Urinary bladder (tissue), 4 donors: ENCODE measurements around the gene ELOVL6. TPM values are rescaled to one million over a fixed set of nuclear protein-coding genes. Genes with fewer than 3 reads are reported as not detected.
"Not testable (repeated sequence)": the region's sequence is repeated elsewhere in the genome, so short reads cannot be mapped to it uniquely, and the experiment has no call there.

Experiments
- DNase-seq: peaks from one replicate; pipeline ENCODE4 v3.0.0-alpha.2; 2015; ENCODE audit errors: extremely low spot score
- H3K27ac ChIP-seq: one replicate; pipeline ENCODE4 v1.5.1; 2013; ENCODE audit warnings: low read depth, mild to moderate bottlenecking, moderate library complexity
- H3K36me3 ChIP-seq: one replicate; pipeline ENCODE4 v1.6.1; 2013; ENCODE audit warnings: mild to moderate bottlenecking, moderate library complexity; ENCODE audit not compliant: insufficient read depth
- H3K4me1 ChIP-seq: one replicate; pipeline ENCODE4 v1.6.1; 2013; ENCODE audit warnings: mild to moderate bottlenecking, moderate library complexity; ENCODE audit not compliant: insufficient read depth
- H3K4me3 ChIP-seq: one replicate; pipeline ENCODE4 v1.5.1; 2013; ENCODE audit warnings: low read depth, low read length
- WGBS: extraction: QIAGEN DNeasy Blood & Tissue Kit; methylation state at CpG from one replicate; pipeline ENCODE4 v1.1.7; 2013; 5-methylcytosine and 5-hydroxymethylcytosine counted together
- polyA plus RNA-seq: library from polyadenylated mRNA; stranded (reverse); fragments of 200-250 nt; gene quantifications from one replicate; pipeline ENCODE4 v1.2.3, GENCODE V29; 2013
- total RNA-seq: library from RNA; depleted of rRNA; stranded (reverse); fragments of >200 nt; gene quantifications from one replicate; pipeline ENCODE4 v1.2.3, GENCODE V29; 2014
- donor health status: healthy with polysubstance abuse.
- donor health status: healthy.

Gene ELOVL6
- total and polyA plus RNA-seq, 2 donors, result 5.3 to 16.8 TPM

GRCh38 chr4:110084154-110084553 is 114.3 kb downstream of the ELOVL6 start:
- H3K36me3 ChIP-seq, result no peaks in the 10 kb centered on the region
- no peaks in the 10 kb centered on the region for H3K4me1 ChIP-seq
- H3K27ac ChIP-seq, result no peak overlapping the region
- WGBS, result 74% methylated on average over 3 of the region's 3 CpGs
- no peak overlapping the region for H3K4me3 ChIP-seq
- DNase-seq, result no peak

- not testable (repeated sequence) for H3K4me3 ChIP-seq
These were observed 120.3 kb downstream of the ELOVL6 start for GRCh38 chr4:110078148-110078547.

GRCh38 chr4:110076828-110077227 is 121.6 kb downstream of the ELOVL6 start:
- WGBS, result 91% methylated on average over 11 of the region's 11 CpGs
- not testable (repeated sequence) for DNase-seq, H3K36me3 ChIP-seq, H3K27ac ChIP-seq, H3K4me1 ChIP-seq, H3K4me3 ChIP-seq

More at GRCh38 chr4:110078148-110078547, 120.3 kb downstream of the ELOVL6 start:
- H3K27ac ChIP-seq, DNase-seq, H3K4me1 ChIP-seq, H3K36me3 ChIP-seq: not testable (repeated sequence)
- 95% methylated on average over 2 of the region's 2 CpGs for WGBS

- H3K4me3 ChIP-seq, result no peak overlapping the region
- 79% methylated on average over 1 of the region's 1 CpG for WGBS
- DNase-seq, result no peak
- H3K27ac ChIP-seq, result no peak overlapping the region
- no peaks in the 10 kb centered on the region for H3K4me1 ChIP-seq
- no peaks in the 10 kb centered on the region for H3K36me3 ChIP-seq
These were observed 122.5 kb downstream of the ELOVL6 start for GRCh38 chr4:110075891-110076290.

GRCh38 chr4:110075083-110075738 is 123.2 kb downstream of the ELOVL6 start:
- Histone ChIP-seq H3K4me1 (no peaks in the 10 kb centered on the region), H3K36me3 (no peaks in the 10 kb centered on the region), H3K4me3 (no peak overlapping the region), H3K27ac (no peak overlapping the region)
- DNase-seq, result no peak

GRCh38 chr4:110074570-110074969 is 123.8 kb downstream of the ELOVL6 start:
- WGBS, result 71% methylated on average over 4 of the region's 4 CpGs
- H3K36me3 ChIP-seq, result no peaks in the 10 kb centered on the region
- no peak overlapping the region for H3K27ac ChIP-seq

GRCh38 chr4:110073053-110073845 is 125.2 kb downstream of the ELOVL6 start:
- 51% methylated on average over 10 of the region's 10 CpGs for WGBS
- Histone ChIP-seq H3K4me3 (no peak overlapping the region), H3K4me1 (no peaks in the 10 kb centered on the region), H3K36me3 (no peaks in the 10 kb centered on the region), H3K27ac (no peak overlapping the region)
- DNase-seq, result no peak

More at GRCh38 chr4:110074570-110074969, 123.8 kb downstream of the ELOVL6 start:
- DNase-seq, result no peak
- H3K4me3 ChIP-seq, result no peak overlapping the region
- no peaks in the 10 kb centered on the region for H3K4me1 ChIP-seq

- no peak overlapping the region for H3K4me3 ChIP-seq
- DNase-seq, result no peak
- no peaks in the 10 kb centered on the region for H3K4me1 ChIP-seq
- H3K36me3 ChIP-seq, result no peaks in the 10 kb centered on the region
- H3K27ac ChIP-seq, result no peak overlapping the region
- WGBS, result 70% methylated on average over 6 of the region's 6 CpGs
These were observed 126.9 kb downstream of the ELOVL6 start for GRCh38 chr4:110071466-110071865.

- Histone ChIP-seq H3K27ac (no peak overlapping the region), H3K4me1 (no peaks in the 10 kb centered on the region), H3K36me3 (no peaks in the 10 kb centered on the region), H3K4me3 (no peak overlapping the region)
- 47% methylated on average over 8 of the region's 8 CpGs for WGBS
- DNase-seq, result no peak
These were observed 130.2 kb downstream of the ELOVL6 start for GRCh38 chr4:110068248-110068647.

- H3K36me3 ChIP-seq, result no peaks in the 10 kb centered on the region
These were observed 133.5 kb downstream of the ELOVL6 start for GRCh38 chr4:110064934-110065333.

GRCh38 chr4:110064295-110064694 is 134.1 kb downstream of the ELOVL6 start:
- no peak for DNase-seq
- Histone ChIP-seq H3K4me3 (no peak overlapping the region), H3K27ac (no peak overlapping the region), H3K36me3 (no peaks in the 10 kb centered on the region), H3K4me1 (no peaks in the 10 kb centered on the region)
- 93% methylated on average over 1 of the region's 1 CpG for WGBS

More at GRCh38 chr4:110064934-110065333, 133.5 kb downstream of the ELOVL6 start:
- 68% methylated on average over 2 of the region's 2 CpGs for WGBS
- H3K4me1 ChIP-seq, result no peaks in the 10 kb centered on the region
- H3K27ac ChIP-seq, result no peak overlapping the region
- no peak overlapping the region for H3K4me3 ChIP-seq
- DNase-seq, result no peak

- H3K4me1 ChIP-seq, result no peaks in the 10 kb centered on the region
- no peaks in the 10 kb centered on the region for H3K36me3 ChIP-seq
- H3K27ac ChIP-seq, result no peak overlapping the region
- H3K4me3 ChIP-seq, result no peak overlapping the region
- WGBS, result 85% methylated on average over 5 of the region's 5 CpGs
- no peak for DNase-seq
These were observed 136.2 kb downstream of the ELOVL6 start for GRCh38 chr4:110062166-110062565.

GRCh38 chr4:110061076-110061475 is 137.3 kb downstream of the ELOVL6 start:
- H3K4me3 ChIP-seq, result no peak overlapping the region
- WGBS, result 75% methylated on average over 2 of the region's 2 CpGs
- no peaks in the 10 kb centered on the region for H3K4me1 ChIP-seq
- H3K36me3 ChIP-seq, result no peaks in the 10 kb centered on the region
- H3K27ac ChIP-seq, result no peak overlapping the region
- no peak for DNase-seq

- H3K36me3 ChIP-seq, result no peaks in the 10 kb centered on the region
- DNase-seq, result no peak
- H3K4me1 ChIP-seq, result no peaks in the 10 kb centered on the region
- WGBS, result 82% methylated on average over 3 of the region's 3 CpGs
- H3K4me3 ChIP-seq, result no peak overlapping the region
- H3K27ac ChIP-seq, result no peak overlapping the region
These were observed 138.7 kb downstream of the ELOVL6 start for GRCh38 chr4:110059556-110060191.
